Stimulated activated CD4-positive, alpha-beta T cell treated with anti-CD3 and anti-CD28 coated beads, TNF-alpha, amount 100 ng/mL, for 24 hours (primary cell): ENCODE data around the gene ZDHHC8.
"Not testable (repeated sequence)": the region's sequence is repeated elsewhere in the genome, so short reads cannot be mapped to it uniquely, and the experiment has no call there.

ENCODE experiments used
- DNase-seq, 3 experiments: peaks; one replicate each; pipeline ENCODE4 v3.0.0-alpha.2; 2020; ENCODE audit warnings: low read depth in 3 of 3

ZDHHC8 gene

GRCh38 chr22:20158391-20159036 lies 26.9 kb downstream of the ZDHHC8 start:
- DNase-seq, result no peak

GRCh38 chr22:20159076-20159475 lies 27.5 kb downstream of the ZDHHC8 start:
- no peak for DNase-seq

GRCh38 chr22:20159531-20159930 lies 27.9 kb downstream of the ZDHHC8 start:
- not testable (repeated sequence) for DNase-seq

GRCh38 chr22:20160041-20160440 lies 28.4 kb downstream of the ZDHHC8 start:
- DNase-seq, result no peak

- no peak for DNase-seq
Measured at GRCh38 chr22:20164863-20165262, 33.3 kb downstream of the ZDHHC8 start.

- no peak for DNase-seq
Measured at GRCh38 chr22:20165421-20165820, 33.8 kb downstream of the ZDHHC8 start.

- no peak for DNase-seq
Measured at GRCh38 chr22:20165913-20166312, 34.3 kb downstream of the ZDHHC8 start.

GRCh38 chr22:20166703-20167102 lies 35.1 kb downstream of the ZDHHC8 start:
- no peak for DNase-seq

- no peak for DNase-seq
Measured at GRCh38 chr22:20167643-20168322, 36.2 kb downstream of the ZDHHC8 start.

GRCh38 chr22:20169253-20169822 lies 37.7 kb downstream of the ZDHHC8 start:
- no peak for DNase-seq

- no peak for DNase-seq
Measured at GRCh38 chr22:20170170-20170569, 38.6 kb downstream of the ZDHHC8 start.

- DNase-seq, result no peak
Measured at GRCh38 chr22:20171288-20172140, 39.9 kb downstream of the ZDHHC8 start.

GRCh38 chr22:20172141-20172613 lies 40.6 kb downstream of the ZDHHC8 start:
- DNase-seq, result no peak

GRCh38 chr22:20173246-20173645 lies 41.6 kb downstream of the ZDHHC8 start:
- DNase-seq, result no peak

- no peak for DNase-seq
Measured at GRCh38 chr22:20173772-20174171, 42.2 kb downstream of the ZDHHC8 start.

- no peak for DNase-seq
Measured at GRCh38 chr22:20174785-20175596, 43.4 kb downstream of the ZDHHC8 start.

GRCh38 chr22:20175597-20175900 lies 43.9 kb downstream of the ZDHHC8 start:
- DNase-seq, result no peak

- no peak for DNase-seq
Measured at GRCh38 chr22:20176421-20177085, 44.9 kb downstream of the ZDHHC8 start.

GRCh38 chr22:20177217-20177911 lies 45.8 kb downstream of the ZDHHC8 start:
- DNase-seq, result no peak
